ENCODE data around the gene ENC1.

ENC1 gene

GRCh38 chr5:74608736-74609601 is 31.6 kb downstream of the ENC1 start:
- DNase-seq (ENCODE audit: low read depth in 2 of 2) = no peak

- no peak for DNase-seq (ENCODE audit: low read depth in 2 of 2)
Measured at GRCh38 chr5:74605759-74606158, 34.8 kb downstream of the ENC1 start.

GRCh38 chr5:74603376-74603775 is 37.2 kb downstream of the ENC1 start:
- no peak for DNase-seq (ENCODE audit: low read depth in 2 of 2)

- DNase-seq (ENCODE audit: low read depth in 2 of 2) = no peak
Measured at GRCh38 chr5:74599148-74599547, 41.4 kb downstream of the ENC1 start.

GRCh38 chr5:74598731-74599130 is 41.8 kb downstream of the ENC1 start:
- DNase-seq (ENCODE audit: low read depth in 2 of 2) = no peak

GRCh38 chr5:74596927-74597326 is 43.6 kb downstream of the ENC1 start:
- no peak for DNase-seq (ENCODE audit: low read depth in 2 of 2)

- DNase-seq (ENCODE audit: low read depth in 2 of 2) = no peak
Measured at GRCh38 chr5:74595143-74595925, 45.2 kb downstream of the ENC1 start.

- DNase-seq (ENCODE audit: low read depth in 2 of 2) = no peak
Measured at GRCh38 chr5:74594137-74595040, 46.1 kb downstream of the ENC1 start.

- DNase-seq (ENCODE audit: low read depth in 2 of 2) = no peak
Measured at GRCh38 chr5:74589204-74590056, 51.1 kb downstream of the ENC1 start.

- DNase-seq (ENCODE audit: low read depth in 2 of 2) = no peak
Measured at GRCh38 chr5:74588415-74588814, 52.1 kb downstream of the ENC1 start.

- no peak for DNase-seq (ENCODE audit: low read depth in 2 of 2)
Measured at GRCh38 chr5:74587890-74588289, 52.6 kb downstream of the ENC1 start.

- no peak for DNase-seq (ENCODE audit: low read depth in 2 of 2)
Measured at GRCh38 chr5:74587300-74587699, 53.2 kb downstream of the ENC1 start.

- no peak for DNase-seq (ENCODE audit: low read depth in 2 of 2)
Measured at GRCh38 chr5:74586856-74587255, 53.7 kb downstream of the ENC1 start.

GRCh38 chr5:74582853-74583252 is 57.7 kb downstream of the ENC1 start:
- no peak for DNase-seq (ENCODE audit: low read depth in 2 of 2)

GRCh38 chr5:74581988-74582365 is 58.6 kb downstream of the ENC1 start:
- no peak for DNase-seq (ENCODE audit: low read depth in 2 of 2)

GRCh38 chr5:74580729-74581109 is 59.8 kb downstream of the ENC1 start:
- no peak for DNase-seq (ENCODE audit: low read depth in 2 of 2)

- DNase-seq (ENCODE audit: low read depth in 2 of 2) = no peak
Measured at GRCh38 chr5:74579215-74579614, 61.3 kb downstream of the ENC1 start.

GRCh38 chr5:74578356-74579044 is 62.0 kb downstream of the ENC1 start:
- no peak for DNase-seq (ENCODE audit: low read depth in 2 of 2)

Data from stimulated activated CD4-positive, alpha-beta T cell treated with anti-CD3 and anti-CD28 coated beads, Interleukin-1b, Interleukin-23, amount 100 ng/mL, for 1 hour (primary cell).